HepG2 (cell line): ENCODE results near the gene TGM1. TPM values are rescaled to one million over a fixed set of nuclear protein-coding genes. Genes with fewer than 3 reads are reported as not detected.

Source experiments
- ATAC-seq: fragments of 200-7000 bp; cut with Tn5 transposase; 3 replicates; pipeline ENCODE4 v1.9.1; 2020; ENCODE audit warnings: mild to moderate bottlenecking, moderate library complexity
- BruUV-seq: library from RNA; stranded (reverse); fragments of 400-500 nt; replicated peaks from 2 replicates; lab custom pipeline; 2021; lab: Mats Ljungman, UMichigan
- CTCF ChIA-PET: fragments of 300-600 bp; formaldehyde crosslinking; extraction: SDS; loops from one replicate; lab custom pipeline; 2021; ENCODE audit warnings: low total read pairs, inconsistent platforms, low intra/inter-chr PET ratio; lab: Yijun Ruan, JAX
- POLR2A ChIA-PET: fragments of 350-600 bp; sonication (Branson Sonifier 250); formaldehyde crosslinking; loops from one replicate; lab custom pipeline; 2020; ENCODE audit warnings: antibody characterized with exemption, inconsistent platforms; lab: Yijun Ruan, JAX
- DNase-seq: peaks from one replicate; pipeline ENCODE4 v3.0.0-alpha.2; 2015; ENCODE audit warnings: low spot score
- FAIRE-seq: peaks from 3 replicates; lab custom pipeline; 2011; peaks lifted over from hg19 to GRCh38; lab: Jason Lieb, UNC
- H2AFZ ChIP-seq: one replicate; pipeline ENCODE4 v1.6.1; 2011; ENCODE audit warnings: low read length, inconsistent platforms
- H3K27ac ChIP-seq: fragments of 300-600 bp; 3 replicates; pipeline ENCODE4 v1.8.0; 2011; ENCODE audit warnings: mixed run types, mild to moderate bottlenecking, mixed read lengths, low read length, inconsistent platforms; ENCODE audit not compliant: insufficient read depth; ENCODE audit errors: extremely low read length
- H3K27me3 ChIP-seq, 2 experiments: fragments of 200-600 bp in 1 of 2; 2 replicates in 1 of 2; 3 replicates in 1 of 2; pipeline versions ENCODE4 v1.6.0 to v1.8.0; 2011; ENCODE audit warnings: low read length in 2 of 2, mild to moderate bottlenecking in 2 of 2, moderate library complexity in 2 of 2, inconsistent platforms in 1 of 2; ENCODE audit not compliant: insufficient read depth in 2 of 2, control insufficient read depth in 1 of 2
- H3K36me3 ChIP-seq, 2 experiments: fragments of 200-600 bp in 1 of 2; replicated peaks in 1 of 2; 2 replicates in 1 of 2; 3 replicates in 1 of 2; pipeline versions ENCODE4 v1.5.1 to v1.8.0; 2011; ENCODE audit warnings: low read length in 2 of 2, inconsistent platforms in 1 of 2; ENCODE audit not compliant: insufficient read depth in 2 of 2, control insufficient read depth in 1 of 2
- H3K4me1 ChIP-seq: 2 replicates; pipeline ENCODE4 v1.5.1; 2012; ENCODE audit warnings: low read length, inconsistent platforms; ENCODE audit not compliant: insufficient read depth
- H3K4me2 ChIP-seq: 2 replicates; pipeline ENCODE4 v1.6.0; 2011; ENCODE audit warnings: low read depth, low read length, inconsistent platforms
- H3K4me3 ChIP-seq, 3 experiments: fragments of 200-600 bp in 1 of 3; sonication (generic), shearing (Covaris generic) in 1 of 3; replicated peaks in 1 of 3; 2 replicates each; pipeline ENCODE4 v1.5.1; 2011 to 2016; ENCODE audit warnings: low read length in 3 of 3, inconsistent platforms in 2 of 3, low read depth in 2 of 3, mild to moderate bottlenecking in 2 of 3, control low read depth in 1 of 3, mixed read lengths in 1 of 3; ENCODE audit not compliant: insufficient read depth in 1 of 3
- H3K79me2 ChIP-seq: one replicate; pipeline ENCODE4 v1.6.1; 2011; ENCODE audit warnings: low read length, inconsistent platforms; ENCODE audit not compliant: insufficient read depth
- H3K9ac ChIP-seq: 2 replicates; pipeline ENCODE4 v1.6.0; 2011; ENCODE audit warnings: mild to moderate bottlenecking, low read depth, low read length, inconsistent platforms; ENCODE audit not compliant: insufficient read depth
- H3K9me3 ChIP-seq: 2 replicates; pipeline ENCODE4 v1.5.1; 2012; ENCODE audit warnings: mild to moderate bottlenecking, low read length
- H4K20me1 ChIP-seq: 2 replicates; pipeline ENCODE4 v1.6.0; 2011; ENCODE audit warnings: inconsistent platforms, mild to moderate bottlenecking, low read length, moderate library complexity; ENCODE audit not compliant: insufficient read depth
- JUN ChIP-seq: sonication (generic); formaldehyde crosslinking; IDR thresholded peaks from 2 replicates; pipeline ENCODE4 v1.4.0; 2020; ENCODE audit warnings: mild to moderate bottlenecking, missing genetic modification reagents
- MTA1 ChIP-seq: sonication (generic); formaldehyde crosslinking; IDR thresholded peaks from 2 replicates; pipeline ENCODE4 v1.4.0; 2020; ENCODE audit warnings: missing genetic modification reagents, mild to moderate bottlenecking, borderline replicate concordance
- NFIB ChIP-seq: sonication (generic); formaldehyde crosslinking; IDR thresholded peaks from 2 replicates; pipeline ENCODE4 v1.9.0; 2021; ENCODE audit warnings: missing genetic modification reagents, mild to moderate bottlenecking, borderline replicate concordance
- TIGD3 ChIP-seq: sonication (generic); formaldehyde crosslinking; IDR thresholded peaks from 2 replicates; pipeline ENCODE4 v1.5.1; 2020; ENCODE audit warnings: mild to moderate bottlenecking, missing genetic modification reagents, borderline replicate concordance
- ZBTB7A ChIP-seq: sonication (generic); formaldehyde crosslinking; IDR thresholded peaks from 2 replicates; pipeline ENCODE4 v1.8.0; 2022; ENCODE audit warnings: mild to moderate bottlenecking, missing genetic modification reagents
- ZNF280B ChIP-seq: sonication (generic); formaldehyde crosslinking; IDR thresholded peaks from 2 replicates; pipeline ENCODE4 v1.5.0; 2020; ENCODE audit warnings: missing genetic modification reagents, mild to moderate bottlenecking, borderline replicate concordance
- WGBS: methylation state at CpG from one replicate; pipeline ENCODE4 v1.1.6; 2017; ENCODE audit warnings: low lambda C conversion rate; 5-methylcytosine and 5-hydroxymethylcytosine counted together
- in situ Hi-C: cut with HindIII; loops from 2 replicates; pipeline ENCODE4 v1.10.0; 2017; ENCODE audit warnings: low pct_unique_long_range_greater_than_20kb; ENCODE audit not compliant: extremely low pct_ligation_motif_present
- intact Hi-C: fragments of 100-400 bp; cut with micrococcal nuclease; formaldehyde crosslinking; loops from one replicate; pipeline ENCODE4 v1.10.0; 2022; ENCODE audit not compliant: unreplicated experiment
- polyA plus RNA-seq, 8 experiments: library from polyadenylated mRNA; depleted of rRNA in 3 of 8; stranded (reverse) in 7 of 8; unstranded in 1 of 8; fragments of >200 nt; fragmentation: Illumina TruSeq in 4 of 8; extraction: Trizol in 4 of 8; gene quantifications; 2 replicates each; pipeline versions ENCODE4 v1.2.1 to v1.2.3, GENCODE V29; 2011 to 2016; ENCODE audit warnings: low read depth in 4 of 8, missing spikeins in 1 of 8, mixed read lengths in 1 of 8; ENCODE audit not compliant: insufficient read depth in 1 of 8
- total RNA-seq, 5 experiments: library from RNA; depleted of rRNA; stranded (reverse); fragments of >200 nt; fragmentation: Illumina TruSeq; extraction: Trizol; gene quantifications; 2 replicates each; pipeline ENCODE4 v1.2.3, GENCODE V29; 2016; ENCODE audit warnings: low read depth in 1 of 5
- TF ChIP-seq, protein P1 (sequence below): sonication (generic); formaldehyde crosslinking; IDR thresholded peaks from 2 replicates; pipeline ENCODE4 v1.5.1; 2020; ENCODE audit warnings: mild to moderate bottlenecking, missing genetic modification reagents, moderate library complexity

TGM1 gene
- total and polyA plus RNA-seq, 2 of the 13 experiments (the other 11 are each of a cell fraction or from before 2014, with no cell fraction given): 3.2 to 10.6 TPM

DNA sequence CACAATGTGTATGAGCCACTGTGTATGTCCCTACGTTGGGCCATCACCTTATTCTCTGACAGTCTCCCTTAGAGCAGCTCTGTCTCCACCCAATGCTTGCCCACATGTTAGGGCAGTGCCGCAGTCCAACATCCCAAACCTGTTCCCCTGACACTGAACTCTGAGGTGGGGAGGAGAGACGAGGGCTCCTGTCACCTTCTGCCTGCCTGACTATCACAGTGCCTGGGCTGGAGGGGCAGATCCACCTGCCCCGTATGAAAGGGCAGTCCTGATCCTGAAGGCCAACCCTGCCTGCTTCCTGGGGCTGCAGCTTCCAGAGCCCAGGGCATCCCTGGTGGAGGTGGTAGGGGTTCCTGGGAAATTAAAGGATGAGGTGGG, 2.2 kb downstream of the TGM1 start:
- intact Hi-C loops (no loop called here), in situ Hi-C loops (no loop called here)
- ATAC-seq (peak; percentile 16), FAIRE-seq (no peak), DNase-seq (no peak)
- no peaks in the 10 kb centered on the region for H4K20me1 ChIP-seq
- H3K27me3 ChIP-seq: no peaks in the 10 kb centered on the region
- peaks cover 0 to 7% of the 10 kb centered on the region in 2 experiments; a peak in 1 of 5 replicates for H3K36me3 ChIP-seq
- 0 out of 2 replicates have a peak overlapping the region, but pooled peaks have one; percentile 16 for H3K4me2 ChIP-seq
- no peak overlapping the region for H3K27ac ChIP-seq
- H3K4me1 ChIP-seq: peaks cover 27% of the 10 kb centered on the region
- BruUV-seq: no TSS peak
- no peaks in the 10 kb centered on the region for H3K9me3 ChIP-seq
- ChIA-PET POLR2A (interaction anchor here (2.1 to 16.5 kb wide), 3 partner anchors 8 to 20 kb away, joined by 8 to 435 read pairs (median 254); partner anchors contain the start of genes RABGGTA and TINF2), CTCF (no interaction called here)
- no peak overlapping the region for H2AFZ ChIP-seq
- H3K9ac ChIP-seq: no peak overlapping the region
- H3K4me3 ChIP-seq: no peak overlapping the region
- 82% methylated on average over 4 of the region's 4 CpGs for WGBS
- no peaks in the 10 kb centered on the region for H3K79me2 ChIP-seq
- TF ChIP-seq, protein P1, sequence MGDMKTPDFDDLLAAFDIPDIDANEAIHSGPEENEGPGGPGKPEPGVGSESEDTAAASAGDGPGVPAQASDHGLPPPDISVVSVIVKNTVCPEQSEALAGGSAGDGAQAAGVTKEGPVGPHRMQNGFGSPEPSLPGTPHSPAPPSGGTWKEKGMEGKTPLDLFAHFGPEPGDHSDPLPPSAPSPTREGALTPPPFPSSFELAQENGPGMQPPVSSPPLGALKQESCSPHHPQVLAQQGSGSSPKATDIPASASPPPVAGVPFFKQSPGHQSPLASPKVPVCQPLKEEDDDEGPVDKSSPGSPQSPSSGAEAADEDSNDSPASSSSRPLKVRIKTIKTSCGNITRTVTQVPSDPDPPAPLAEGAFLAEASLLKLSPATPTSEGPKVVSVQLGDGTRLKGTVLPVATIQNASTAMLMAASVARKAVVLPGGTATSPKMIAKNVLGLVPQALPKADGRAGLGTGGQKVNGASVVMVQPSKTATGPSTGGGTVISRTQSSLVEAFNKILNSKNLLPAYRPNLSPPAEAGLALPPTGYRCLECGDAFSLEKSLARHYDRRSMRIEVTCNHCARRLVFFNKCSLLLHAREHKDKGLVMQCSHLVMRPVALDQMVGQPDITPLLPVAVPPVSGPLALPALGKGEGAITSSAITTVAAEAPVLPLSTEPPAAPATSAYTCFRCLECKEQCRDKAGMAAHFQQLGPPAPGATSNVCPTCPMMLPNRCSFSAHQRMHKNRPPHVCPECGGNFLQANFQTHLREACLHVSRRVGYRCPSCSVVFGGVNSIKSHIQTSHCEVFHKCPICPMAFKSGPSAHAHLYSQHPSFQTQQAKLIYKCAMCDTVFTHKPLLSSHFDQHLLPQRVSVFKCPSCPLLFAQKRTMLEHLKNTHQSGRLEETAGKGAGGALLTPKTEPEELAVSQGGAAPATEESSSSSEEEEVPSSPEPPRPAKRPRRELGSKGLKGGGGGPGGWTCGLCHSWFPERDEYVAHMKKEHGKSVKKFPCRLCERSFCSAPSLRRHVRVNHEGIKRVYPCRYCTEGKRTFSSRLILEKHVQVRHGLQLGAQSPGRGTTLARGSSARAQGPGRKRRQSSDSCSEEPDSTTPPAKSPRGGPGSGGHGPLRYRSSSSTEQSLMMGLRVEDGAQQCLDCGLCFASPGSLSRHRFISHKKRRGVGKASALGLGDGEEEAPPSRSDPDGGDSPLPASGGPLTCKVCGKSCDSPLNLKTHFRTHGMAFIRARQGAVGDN (CRISPR knock-in tag): peak; percentile 9; the same call in 1 of the 2 replicates
- TF ChIP-seq JUN (CRISPR knock-in tag) (0 out of 2 replicates have a peak, but pooled peaks have one; percentile 19), TIGD3 (CRISPR knock-in tag) (0 out of 2 replicates have a peak, but pooled peaks have one; percentile 32), ZBTB7A (CRISPR knock-in tag) (0 out of 2 replicates have a peak, but pooled peaks have one; percentile 36), MTA1 (CRISPR knock-in tag) (no peak), NFIB (CRISPR knock-in tag) (no peak), ZNF280B (CRISPR knock-in tag) (0 out of 2 replicates have a peak, but pooled peaks have one; percentile 10)
